ENCODE measurements around the gene PRKD1.

Gene PRKD1

DNA sequence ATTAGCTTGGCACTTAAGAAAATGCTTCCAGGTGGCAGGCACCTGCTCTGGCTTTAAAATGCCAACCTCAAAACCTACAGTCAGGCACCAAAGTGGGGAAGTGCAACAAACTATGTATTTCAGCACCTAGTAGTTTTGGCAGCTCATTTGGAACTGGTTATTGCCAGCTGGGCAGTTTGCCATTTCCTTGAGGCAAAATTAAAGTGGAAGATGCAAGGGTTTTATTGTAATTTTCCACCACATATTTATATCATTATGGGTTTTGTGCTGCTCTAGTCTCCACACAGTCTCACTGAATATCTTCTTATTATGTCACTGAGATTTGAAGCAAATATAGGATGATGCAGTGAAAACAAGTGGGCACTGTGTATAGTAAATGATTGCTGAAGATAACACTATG is 117.0 kb downstream of the PRKD1 start (continued):
- TF ChIP-seq PATZ1 (CRISPR knock-in tag; IDR thresholded peaks at IDR 0.05; ENCODE audit: borderline replicate concordance) = no peak
- TF ChIP-seq TOX (CRISPR knock-in tag; IDR thresholded peaks at IDR 0.05; ENCODE audit: borderline replicate concordance) = no peak
- TF ChIP-seq RARB (CRISPR knock-in tag; IDR thresholded peaks at IDR 0.05) = no peak
- no peak for TF ChIP-seq TCF4 (CRISPR knock-in tag; IDR thresholded peaks at IDR 0.05; ENCODE audit: borderline replicate concordance)

- ATAC-seq = no peak
- TF ChIP-seq SNAI2 (CRISPR knock-in tag; IDR thresholded peaks at IDR 0.05) (no peak), TOX (CRISPR knock-in tag; IDR thresholded peaks at IDR 0.05; ENCODE audit: borderline replicate concordance) (no peak), CREB5 (CRISPR knock-in tag; IDR thresholded peaks at IDR 0.05; ENCODE audit: low read depth) (no peak), CSRNP3 (CRISPR knock-in tag; IDR thresholded peaks at IDR 0.05) (no peak), OSR1 (CRISPR knock-in tag; IDR thresholded peaks at IDR 0.05) (no peak), ZFP3 (CRISPR knock-in tag; IDR thresholded peaks at IDR 0.05) (no peak), CSDC2 (CRISPR knock-in tag; IDR thresholded peaks at IDR 0.05) (no peak), BACH2 (CRISPR knock-in tag; IDR thresholded peaks at IDR 0.05; ENCODE audit: borderline replicate concordance) (no peak), ZFP30 (CRISPR knock-in tag; IDR thresholded peaks at IDR 0.05) (no peak), GLIS3 (CRISPR knock-in tag; IDR thresholded peaks at IDR 0.05) (no peak), ARNTL (CRISPR knock-in tag; IDR thresholded peaks at IDR 0.05; ENCODE audit: borderline replicate concordance, low read depth) (no peak), ZNF565 (CRISPR knock-in tag; conservative IDR thresholded peaks at IDR 0.05; ENCODE audit: low read depth) (no peak), ZNF70 (CRISPR knock-in tag; IDR thresholded peaks at IDR 0.05) (no peak), ESRRG (CRISPR knock-in tag; IDR thresholded peaks at IDR 0.05) (no peak), TCF4 (CRISPR knock-in tag; IDR thresholded peaks at IDR 0.05; ENCODE audit: borderline replicate concordance) (no peak)
Measured at GRCh38 chr14:29810064-29810463, 117.6 kb downstream of the PRKD1 start.

DNA sequence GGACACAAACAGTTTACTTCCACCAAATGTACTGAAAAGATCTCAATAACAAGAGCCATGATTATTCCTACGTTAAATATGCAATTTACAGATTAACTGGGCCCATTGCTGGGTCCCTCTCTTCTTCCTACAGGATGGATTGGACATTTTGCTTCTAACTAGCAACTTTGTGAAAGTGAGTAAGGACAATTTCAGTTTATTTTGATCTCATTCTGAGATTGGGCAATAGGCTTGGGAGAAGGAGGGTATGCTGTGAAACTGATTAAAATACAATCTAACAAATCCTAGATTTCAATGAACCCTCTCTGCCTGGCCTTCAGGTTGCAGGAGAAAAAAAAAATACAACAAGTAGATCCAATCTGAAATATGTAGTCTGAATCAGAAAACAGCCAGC is 121.5 kb downstream of the PRKD1 start:
- ATAC-seq = no peak
- no peak for TF ChIP-seq ZFP3 (CRISPR knock-in tag; IDR thresholded peaks at IDR 0.05)
- TF ChIP-seq ZFP30 (CRISPR knock-in tag; IDR thresholded peaks at IDR 0.05) = no peak

DNA sequence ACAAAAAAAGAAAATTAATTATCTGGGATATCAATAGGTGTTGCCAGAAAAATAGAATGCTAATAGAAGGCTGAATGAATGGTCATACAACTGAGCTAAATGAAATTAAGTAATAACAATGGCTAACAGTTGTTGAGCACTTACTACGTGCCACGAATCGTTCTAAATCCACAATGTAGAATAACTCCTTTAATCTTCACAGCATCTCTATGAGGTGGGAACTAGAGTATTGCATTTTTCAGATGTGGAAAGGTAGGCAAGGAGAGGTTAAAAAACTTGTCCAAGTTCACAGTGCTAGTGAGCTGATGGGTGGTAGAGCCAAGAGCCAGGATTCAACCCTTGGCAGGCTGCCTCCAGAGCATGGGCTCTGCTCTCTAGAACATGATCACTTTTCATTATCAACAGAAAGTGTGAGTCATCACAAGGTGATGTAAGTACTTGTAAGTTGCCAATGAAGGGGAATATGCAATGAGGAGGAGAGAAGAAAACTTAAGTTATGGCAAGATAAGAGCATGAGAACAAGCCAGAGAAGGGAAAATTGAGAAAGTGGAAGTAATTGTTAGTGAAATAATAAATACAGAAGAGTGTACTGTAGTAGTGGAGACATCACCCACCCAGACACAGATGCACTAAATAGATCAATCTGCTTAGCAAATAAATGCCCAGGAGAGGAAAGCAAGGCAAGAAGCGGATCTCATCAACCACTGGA is 122.1 kb downstream of the PRKD1 start:
- TF ChIP-seq PPARA (CRISPR knock-in tag; IDR thresholded peaks at IDR 0.05; ENCODE audit: borderline replicate concordance) = no peak
- no peak for TF ChIP-seq TSHZ2 (CRISPR knock-in tag; IDR thresholded peaks at IDR 0.05)
- TF ChIP-seq TOX (CRISPR knock-in tag; IDR thresholded peaks at IDR 0.05; ENCODE audit: borderline replicate concordance) = no peak
- no peak for TF ChIP-seq CSRNP3 (CRISPR knock-in tag; IDR thresholded peaks at IDR 0.05)
- no peak for TF ChIP-seq OSR1 (CRISPR knock-in tag; IDR thresholded peaks at IDR 0.05)
- no peak for TF ChIP-seq ZFP3 (CRISPR knock-in tag; IDR thresholded peaks at IDR 0.05)
- no peak for TF ChIP-seq ZC3H10 (CRISPR knock-in tag; IDR thresholded peaks at IDR 0.05)
- no peak for ATAC-seq

Measured in SK-N-SH treated with all-trans-retinoic acid at 6 μM for 48 hours (cell line).